ENCODE measurements around the gene PVALEF. TPM values are rescaled to one million over a fixed set of nuclear protein-coding genes. Genes with fewer than 3 reads are reported as not detected.
A peak's percentile ranks its signal among the peaks of the same experiment; 100 is the strongest.

The PVALEF gene
- total RNA-seq, 1 donor from 2014 or later = not detected

- intact Hi-C loops (cut with micrococcal nuclease) = no loop called here
- Mint-ChIP-seq H3K27ac (no peak overlapping the region), H3K27me3 (no peaks in the 10 kb centered on the region), H3K4me3 (peak overlapping the region; percentile 52), H3K4me1 (peaks cover 5% of the 10 kb centered on the region), H3K9me3 (no peaks in the 10 kb centered on the region), H3K36me3 (ENCODE audit: low read depth) (no peaks in the 10 kb centered on the region)
- CTCF ChIA-PET = no interaction called here
- DNase-seq (no peak), ATAC-seq (ENCODE audit: low read depth) (no peak)
- no peak for TF ChIP-seq CTCF (IDR thresholded peaks at IDR 0.05)
- POLR2A ChIA-PET = no interaction called here
Measured at GRCh38 chr17:81118308-81119221, 46.7 kb upstream of the PVALEF start.

- TF ChIP-seq CTCF (IDR thresholded peaks at IDR 0.05) = no peak
- peak; percentile 82 for ATAC-seq (ENCODE audit: low read depth)
- CTCF ChIA-PET = no interaction called here
- H3K27ac Mint-ChIP-seq = no peak overlapping the region
- peak; percentile 70 for DNase-seq
- no peaks in the 10 kb centered on the region for H3K36me3 Mint-ChIP-seq (ENCODE audit: low read depth)
- H3K4me3 Mint-ChIP-seq = peak overlapping the region; percentile 41
- peaks cover 2% of the 10 kb centered on the region for H3K27me3 Mint-ChIP-seq
- H3K9me3 Mint-ChIP-seq = no peaks in the 10 kb centered on the region
- intact Hi-C loops (cut with micrococcal nuclease) = no loop called here
- peaks cover 5% of the 10 kb centered on the region for H3K4me1 Mint-ChIP-seq
- POLR2A ChIA-PET = interaction anchor here (1.0 kb wide), 1 partner anchor 60 kb away, joined by 3 read pairs; no protein-coding TSS in a partner anchor
Measured at GRCh38 chr17:81119223-81120148, 45.8 kb upstream of the PVALEF start.

- ATAC-seq (ENCODE audit: low read depth) (no peak), DNase-seq (no peak)
- Mint-ChIP-seq H3K9me3 (no peaks in the 10 kb centered on the region), H3K27me3 (peaks cover 2% of the 10 kb centered on the region), H3K27ac (no peak overlapping the region), H3K36me3 (ENCODE audit: low read depth) (no peaks in the 10 kb centered on the region), H3K4me1 (peaks cover 5% of the 10 kb centered on the region), H3K4me3 (no peak overlapping the region)
- TF ChIP-seq CTCF (IDR thresholded peaks at IDR 0.05) = no peak
- ChIA-PET CTCF (no interaction called here), POLR2A (interaction anchor here (1.0 kb wide), 1 partner anchor 60 kb away, joined by 3 read pairs; no protein-coding TSS in a partner anchor)
- intact Hi-C loops (cut with micrococcal nuclease) = no loop called here
Measured at GRCh38 chr17:81120149-81120484, 45.2 kb upstream of the PVALEF start.

GRCh38 chr17:81120695-81121621 lies 44.3 kb upstream of the PVALEF start:
- POLR2A ChIA-PET = no interaction called here
- no peaks in the 10 kb centered on the region for H3K36me3 Mint-ChIP-seq (ENCODE audit: low read depth)
- no peaks in the 10 kb centered on the region for H3K9me3 Mint-ChIP-seq
- CTCF ChIA-PET = no interaction called here
- no peak overlapping the region for H3K27ac Mint-ChIP-seq
- DNase-seq (no peak), ATAC-seq (ENCODE audit: low read depth) (no peak)
- peaks cover 2% of the 10 kb centered on the region for H3K27me3 Mint-ChIP-seq
- no peak for TF ChIP-seq CTCF (IDR thresholded peaks at IDR 0.05)
- no peak overlapping the region for H3K4me3 Mint-ChIP-seq
- intact Hi-C loops (cut with micrococcal nuclease) = no loop called here
- H3K4me1 Mint-ChIP-seq = peaks cover 5% of the 10 kb centered on the region

Data from activated B cell treated with CpG ODN at 0.5 μM for 24 hours (primary cell).